Calu3 (cell line): Measurements from ENCODE around the gene KAT2B. TPM values are rescaled to one million over a fixed set of nuclear protein-coding genes. Genes with fewer than 3 reads are reported as not detected.
"Not testable (repeated sequence)": the region's sequence is repeated elsewhere in the genome, so short reads cannot be mapped to it uniquely, and the experiment has no call there.

Experiments used
- BruUV-seq: library from RNA; stranded (reverse); fragments of 400-500 nt; replicated peaks from 2 replicates; lab custom pipeline; 2021; lab: Mats Ljungman, UMichigan
- CTCF ChIA-PET: fragments of 300-600 bp; sonication (Branson Sonifier 250); formaldehyde crosslinking; loops from one replicate; lab custom pipeline; 2022; ENCODE audit warnings: antibody characterized with exemption; lab: Charles Lee
- DNase-seq: peaks from one replicate; pipeline ENCODE4 v3.0.0; 2022
- H3K27ac Mint-ChIP-seq: one replicate; pipeline ENCODE4 v1.8.0; 2022; ENCODE audit warnings: mixed read lengths; ENCODE audit not compliant: unreplicated experiment
- H3K27me3 Mint-ChIP-seq: one replicate; pipeline ENCODE4 v1.8.0; 2022; ENCODE audit warnings: mixed read lengths; ENCODE audit not compliant: unreplicated experiment
- H3K36me3 Mint-ChIP-seq: one replicate; pipeline ENCODE4 v1.8.0; 2022; ENCODE audit warnings: mild to moderate bottlenecking, moderate library complexity, mixed read lengths; ENCODE audit not compliant: insufficient read depth, unreplicated experiment
- H3K4me1 Mint-ChIP-seq: one replicate; pipeline ENCODE4 v1.8.0; 2022; ENCODE audit warnings: mild to moderate bottlenecking, low read depth, mixed read lengths; ENCODE audit not compliant: unreplicated experiment
- H3K4me3 Mint-ChIP-seq: one replicate; pipeline ENCODE4 v1.8.0; 2022; ENCODE audit warnings: mild to moderate bottlenecking, low read depth, moderate library complexity, mixed read lengths; ENCODE audit not compliant: unreplicated experiment
- H3K9me3 Mint-ChIP-seq: one replicate; pipeline ENCODE4 v1.8.0; 2022; ENCODE audit warnings: low read depth, mixed read lengths; ENCODE audit not compliant: unreplicated experiment
- intact Hi-C: fragments of 100-400 bp; cut with micrococcal nuclease; formaldehyde crosslinking; loops from one replicate; pipeline ENCODE4 v1.10.0; 2022; ENCODE audit not compliant: unreplicated experiment
- total RNA-seq: library from RNA; stranded (reverse); gene quantifications from 2 replicates; pipeline ENCODE4 v1.2.3, GENCODE V29; 2022
- TF ChIP-seq, protein P1 (sequence below): fragments of 200-600 bp; IDR thresholded peaks from one replicate; pipeline ENCODE4 v1.8.0; 2022; ENCODE audit warnings: antibody characterized with exemption; ENCODE audit not compliant: unreplicated experiment

KAT2B gene
- total RNA-seq, 1 experiment from 2014 or later, result 13.8 TPM

DNA sequence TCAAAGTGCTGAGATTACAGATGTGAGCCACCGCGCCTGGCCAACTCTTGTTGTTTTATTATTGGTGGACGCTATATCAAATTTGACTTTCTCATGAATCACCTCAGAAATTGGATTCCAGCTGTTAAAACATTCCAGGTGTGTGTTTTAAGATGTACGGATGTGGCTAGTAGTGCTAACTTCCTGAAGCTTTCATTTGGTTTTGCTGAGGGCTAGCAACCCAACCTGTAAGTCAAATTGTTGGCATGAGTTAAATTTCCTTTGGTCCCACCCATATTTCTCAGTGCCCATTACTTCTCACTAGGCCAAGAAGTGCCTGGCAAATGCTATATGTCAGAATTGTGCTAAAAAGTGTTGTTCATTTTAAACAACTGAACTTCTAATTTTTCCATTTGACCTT lies 13.1 kb upstream of the KAT2B start:
- intact Hi-C loops, result no loop called here
- Mint-ChIP-seq H3K27ac (no peak overlapping the region), H3K4me3 (no peak overlapping the region), H3K27me3 (no peaks in the 10 kb centered on the region), H3K36me3 (no peaks in the 10 kb centered on the region), H3K4me1 (peaks cover 16% of the 10 kb centered on the region), H3K9me3 (no peaks in the 10 kb centered on the region)
- no peak for DNase-seq
- CTCF ChIA-PET, result no interaction called here
- TF ChIP-seq, protein P1, sequence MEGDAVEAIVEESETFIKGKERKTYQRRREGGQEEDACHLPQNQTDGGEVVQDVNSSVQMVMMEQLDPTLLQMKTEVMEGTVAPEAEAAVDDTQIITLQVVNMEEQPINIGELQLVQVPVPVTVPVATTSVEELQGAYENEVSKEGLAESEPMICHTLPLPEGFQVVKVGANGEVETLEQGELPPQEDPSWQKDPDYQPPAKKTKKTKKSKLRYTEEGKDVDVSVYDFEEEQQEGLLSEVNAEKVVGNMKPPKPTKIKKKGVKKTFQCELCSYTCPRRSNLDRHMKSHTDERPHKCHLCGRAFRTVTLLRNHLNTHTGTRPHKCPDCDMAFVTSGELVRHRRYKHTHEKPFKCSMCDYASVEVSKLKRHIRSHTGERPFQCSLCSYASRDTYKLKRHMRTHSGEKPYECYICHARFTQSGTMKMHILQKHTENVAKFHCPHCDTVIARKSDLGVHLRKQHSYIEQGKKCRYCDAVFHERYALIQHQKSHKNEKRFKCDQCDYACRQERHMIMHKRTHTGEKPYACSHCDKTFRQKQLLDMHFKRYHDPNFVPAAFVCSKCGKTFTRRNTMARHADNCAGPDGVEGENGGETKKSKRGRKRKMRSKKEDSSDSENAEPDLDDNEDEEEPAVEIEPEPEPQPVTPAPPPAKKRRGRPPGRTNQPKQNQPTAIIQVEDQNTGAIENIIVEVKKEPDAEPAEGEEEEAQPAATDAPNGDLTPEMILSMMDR, result no peak
- no TSS peak for BruUV-seq

DNA sequence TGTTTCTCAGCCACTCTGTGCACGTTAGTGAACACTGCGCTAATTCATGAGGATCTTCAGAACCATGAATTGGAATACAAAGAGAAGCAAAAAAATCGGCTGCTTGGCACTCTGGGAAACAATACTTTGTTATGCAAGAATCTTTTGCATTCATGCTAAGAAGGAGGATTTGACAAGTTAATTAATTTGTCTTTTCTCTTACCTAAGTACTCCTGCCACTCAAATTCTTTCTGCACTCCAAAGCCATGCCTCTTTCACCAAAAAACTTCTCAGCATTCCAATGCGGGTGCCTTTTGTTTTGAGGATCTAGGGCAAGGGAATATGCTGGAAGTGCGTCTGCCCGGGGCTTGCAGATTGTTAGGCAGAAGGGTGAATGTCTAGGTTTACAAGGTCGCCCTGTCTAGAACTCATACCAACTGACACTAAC lies 11.3 kb upstream of the KAT2B start:
- no peaks in the 10 kb centered on the region for H3K36me3 Mint-ChIP-seq
- no peaks in the 10 kb centered on the region for H3K9me3 Mint-ChIP-seq
- intact Hi-C loops, result no loop called here
- CTCF ChIA-PET, result no interaction called here
- DNase-seq, result no peak
- TF ChIP-seq, protein P1, result no peak
- peaks cover 7% of the 10 kb centered on the region for H3K4me1 Mint-ChIP-seq
- no peaks in the 10 kb centered on the region for H3K27me3 Mint-ChIP-seq
- no peak overlapping the region for H3K27ac Mint-ChIP-seq
- H3K4me3 Mint-ChIP-seq, result no peak overlapping the region
- BruUV-seq, result no TSS peak

DNA sequence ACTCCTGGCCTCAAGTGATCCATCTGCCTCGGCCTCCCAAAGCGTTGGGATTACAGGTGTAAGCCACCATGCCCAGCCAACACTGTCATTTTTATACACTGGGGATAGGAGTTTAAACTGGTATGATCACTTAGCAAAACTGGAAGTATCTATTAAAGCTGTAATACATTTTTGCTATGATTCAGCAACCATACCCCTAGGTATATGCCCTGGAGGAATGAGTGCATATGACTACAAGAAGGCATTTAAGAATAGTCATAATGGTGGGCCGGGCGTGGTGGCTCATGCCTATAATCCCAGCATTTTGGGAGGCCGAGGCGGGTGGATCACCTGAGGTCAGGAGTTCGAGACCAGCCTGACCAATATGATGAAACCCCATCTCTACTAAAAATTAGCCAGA lies 8.3 kb upstream of the KAT2B start:
- BruUV-seq, H3K4me1 Mint-ChIP-seq, CTCF ChIA-PET: not testable (repeated sequence)

DNA sequence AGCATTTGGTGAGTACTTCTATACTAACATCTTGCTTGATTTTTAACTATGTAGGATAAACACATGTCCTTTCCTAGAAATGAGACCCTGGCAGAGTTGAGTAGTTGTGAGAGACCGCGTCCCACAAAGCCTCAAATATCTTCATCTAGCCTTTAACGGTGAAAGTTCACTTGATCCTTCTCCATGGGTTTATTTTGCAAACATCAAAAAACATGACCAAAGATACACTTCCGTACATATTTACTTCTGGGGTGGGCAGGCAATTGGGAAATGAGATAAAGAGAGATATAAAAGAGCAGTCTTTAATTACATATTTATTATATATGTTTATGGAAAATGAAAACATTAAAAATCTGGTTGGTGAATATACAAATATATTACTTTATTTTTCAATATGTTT lies 5.2 kb upstream of the KAT2B start:
- Mint-ChIP-seq H3K9me3 (no peaks in the 10 kb centered on the region), H3K4me1 (peaks cover 10% of the 10 kb centered on the region), H3K27ac (no peak overlapping the region), H3K36me3 (peaks cover 10% of the 10 kb centered on the region), H3K27me3 (no peaks in the 10 kb centered on the region), H3K4me3 (no peak overlapping the region)
- CTCF ChIA-PET, result no interaction called here
- DNase-seq, result no peak
- TF ChIP-seq, protein P1, result no peak
- intact Hi-C loops, result loop anchor here (5.0 kb wide), 1 partner anchor 88 kb away; the partner anchor contains the start of gene RAB5A
- BruUV-seq, result no TSS peak

More for the DNA sequence above, 8.3 kb upstream of the KAT2B start:
- H3K27me3 Mint-ChIP-seq, DNase-seq, intact Hi-C loops, H3K36me3 Mint-ChIP-seq, H3K27ac Mint-ChIP-seq, H3K9me3 Mint-ChIP-seq, H3K4me3 Mint-ChIP-seq: not testable (repeated sequence)

DNA sequence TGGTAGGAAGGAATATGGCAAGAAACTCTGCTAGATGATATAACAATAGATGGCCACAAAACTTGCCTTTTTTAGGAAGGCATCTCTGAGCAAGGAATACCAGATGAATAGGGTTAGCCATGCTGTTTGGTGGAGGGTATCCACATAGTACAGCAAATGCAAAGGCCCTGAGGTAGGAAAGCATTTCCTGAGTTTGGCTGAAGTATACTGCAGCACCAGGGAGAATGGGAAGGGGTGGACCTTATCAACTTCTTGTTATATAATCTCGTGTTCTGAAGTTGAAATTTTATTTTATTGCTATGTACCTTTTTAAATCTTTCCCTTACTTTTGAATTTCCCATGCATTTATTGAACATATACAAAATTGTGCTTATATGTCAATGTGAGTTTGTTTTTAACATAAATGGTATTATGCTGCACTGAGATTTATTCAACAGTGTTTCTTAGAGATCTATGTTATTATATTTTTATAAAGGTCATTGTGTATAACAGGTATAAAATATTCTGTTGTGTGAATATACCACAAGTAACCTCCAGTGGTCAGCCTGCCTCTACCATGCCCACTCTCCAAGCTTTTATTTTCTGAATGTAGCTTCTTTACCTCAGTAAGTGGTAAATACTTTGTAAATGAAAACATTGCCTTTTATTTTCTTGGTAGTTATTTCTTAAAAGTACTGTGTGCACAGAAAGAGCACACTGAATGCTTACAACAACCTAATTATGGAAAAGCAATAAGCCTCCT lies 2.8 kb upstream of the KAT2B start:
- H3K4me1 Mint-ChIP-seq, result peaks cover 18% of the 10 kb centered on the region
- peaks cover 25% of the 10 kb centered on the region for H3K36me3 Mint-ChIP-seq
- intact Hi-C loops, result loop anchor here (5.0 kb wide), 1 partner anchor 90 kb away; the partner anchor contains the start of gene RAB5A
- no peak overlapping the region for H3K4me3 Mint-ChIP-seq
- H3K27me3 Mint-ChIP-seq, result no peaks in the 10 kb centered on the region
- no peaks in the 10 kb centered on the region for H3K9me3 Mint-ChIP-seq
- no peak for DNase-seq
- TF ChIP-seq, protein P1, result no peak
- BruUV-seq, result no TSS peak
- CTCF ChIA-PET, result no interaction called here
- H3K27ac Mint-ChIP-seq, result no peak overlapping the region
